Heart left ventricle (tissue), 16 donors: ENCODE measurements around the gene STAC. TPM values are rescaled to one million over a fixed set of nuclear protein-coding genes. Genes with fewer than 3 reads are reported as not detected.
"Not testable (repeated sequence)": the region's sequence is repeated elsewhere in the genome, so short reads cannot be mapped to it uniquely, and the experiment has no call there.

Experiments used
- ATAC-seq, 4 donors: fragments of 200-7000 bp; cut with Tn5 transposase; one replicate each; pipeline ENCODE4 v1.9.1; 2020 to 2022; ENCODE audit warnings: moderate library complexity in 4 of 4, mild to moderate bottlenecking in 3 of 4, moderate number of reproducible peaks in 1 of 4
- DNase-seq, 5 donors: peaks; one replicate each; pipeline ENCODE4 v3.0.0-alpha.2; 2020
- H3K27ac ChIP-seq, 12 donors: fragments of 200-600 bp; sonication (generic) in 4 of 12; one replicate each; pipeline versions ENCODE4 v1.5.0 to v1.8.0; 2016 to 2022; ENCODE audit warnings: mild to moderate bottlenecking in 2 of 12
- H3K27me3 ChIP-seq, 9 donors: fragments of 200-600 bp; sonication (generic) in 2 of 9; one replicate each; pipeline versions ENCODE4 v1.5.1 to v1.8.0; 2016 to 2022; ENCODE audit warnings: mild to moderate bottlenecking in 3 of 9
- H3K36me3 ChIP-seq, 9 donors: fragments of 200-600 bp; sonication (generic) in 2 of 9; one replicate each; pipeline versions ENCODE4 v1.5.0 to v1.8.0; 2018 to 2022; ENCODE audit warnings: mild to moderate bottlenecking in 2 of 9
- H3K4me1 ChIP-seq, 12 donors: fragments of 200-600 bp; sonication (generic) in 4 of 12; one replicate each; pipeline versions ENCODE4 v1.5.0 to v1.8.0; 2016 to 2022; ENCODE audit warnings: mild to moderate bottlenecking in 3 of 12
- H3K4me3 ChIP-seq, 12 donors: fragments of 200-600 bp; sonication (generic) in 4 of 12; one replicate each; pipeline versions ENCODE4 v1.5.0 to v1.8.0; 2017 to 2022; ENCODE audit warnings: mild to moderate bottlenecking in 9 of 12, moderate library complexity in 4 of 12
- H3K9me3 ChIP-seq, 12 donors: fragments of 200-600 bp; sonication (generic) in 4 of 12; one replicate each; pipeline versions ENCODE4 v1.5.0 to v1.8.0; 2016 to 2022; ENCODE audit warnings: mild to moderate bottlenecking in 1 of 12
- CTCF ChIP-seq, 12 donors: fragments of 200-600 bp; sonication (generic) in 4 of 12; IDR thresholded peaks; one replicate each; pipeline versions ENCODE4 v1.5.0 to v1.8.0; 2018 to 2022; ENCODE audit warnings: antibody characterized with exemption in 12 of 12, mild to moderate bottlenecking in 5 of 12
- POLR2A ChIP-seq, 2 donors: fragments of 450-650 bp; IDR thresholded peaks; one replicate each; pipeline ENCODE4 v1.6.1; 2017; ENCODE audit warnings: antibody characterized with exemption in 2 of 2, mild to moderate bottlenecking in 2 of 2, moderate library complexity in 2 of 2
- WGBS, 4 donors: extraction: QIAGEN DNeasy Blood & Tissue Kit in 2 of 4; methylation state at CpG; one replicate each; pipeline versions ENCODE4 v1.1.5 to v1.1.7; 2013 to 2018; 5-methylcytosine and 5-hydroxymethylcytosine counted together
- intact Hi-C, 10 donors: fragments of 100-400 bp; cut with DNase I; formaldehyde crosslinking; loops; one replicate each; pipeline versions ENCODE4 v1.11.1 to v1.14.2; 2022
- polyA plus RNA-seq, 2 donors: library from polyadenylated mRNA; stranded (reverse); fragments of 200-250 nt; gene quantifications; one replicate each; pipeline ENCODE4 v1.2.3, GENCODE V29; 2013
- total RNA-seq, 9 donors: library from RNA; depleted of rRNA in 2 of 9; stranded (reverse); fragments of >200 nt in 2 of 9; fragmentation: NEBNext Ultra II Directional in 3 of 9; extraction: Animal tissue kit (Norgen Biotek cat#: 25700) in 3 of 9; gene quantifications; one replicate each; pipeline versions ENCODE4 v1.1.0 to v1.2.4, GENCODE V29; 2016 to 2023
- donor health status: ischemic (EF 13 %, LVEDD 7.1; RV severe dilation, severe dysfunction).
- donor health status: healthy with polysubstance abuse.
- donor health status: DM: no; HTN: yes; CAD: no.
- donor health status: DM: no; HTN: no; CAD: no.
- donor health status: ischemic (EF 25% LVEDD 6.9; RV normal size, moderate dysfunction).
- donor health status: ischemic (EF 25% LVEDD 5.7; RV mildly dilated, moderate dysfunction).
- donor health status: healthy.
- donor health status: DM: yes; HTN: yes; CAD: no.
- donor health status: ischemic (EF 35%, LVEDD 5.7; RV mildly dilated, moderate dysfunction).
- donor health status: nonischemic (EF 11% LVEDD 7.7; RV severe dilation, severe dysfunction).
- donor health status: DM: yes; HTN: yes; CAD: no.
- donor health status: PGD.
- donor health status: ischemic (EF 29% LVEDD 5.4; RV normal size, mild dysfunction).
- donor health status: nonischemic (EF 23%, LVEDD 6.1; RV moderate dilation, normal function).

STAC gene
- total and polyA plus RNA-seq, 11 donors = 0.11 to 1.3 (median 0.44) TPM; not detected in 1

GRCh38 chr3:36461597-36461996 is 81.3 kb downstream of the STAC start:
- 55 to 97% (median 91%) methylated on average over 1 of the region's 1 CpG for WGBS, 4 donors
- Histone ChIP-seq H3K9me3 (peaks cover 0 to 17% (median 6%) of the 10 kb centered on the region in 12 donors), H3K27ac (no peak overlapping the region), H3K4me1 (no peaks in the 10 kb centered on the region), H3K27me3 (no peaks in the 10 kb centered on the region), H3K36me3 (no peaks in the 10 kb centered on the region), H3K4me3 (no peak overlapping the region)
- intact Hi-C loops = no loop called here
- ATAC-seq = no peak
- TF ChIP-seq CTCF (IDR thresholded peaks at IDR 0.05) (no peak), POLR2A (IDR thresholded peaks at IDR 0.05) (no peak)
- no peak for DNase-seq

GRCh38 chr3:36472045-36472444 is 91.7 kb downstream of the STAC start:
- not testable (repeated sequence) for ATAC-seq

GRCh38 chr3:36475558-36475957 is 95.3 kb downstream of the STAC start:
- ATAC-seq (no peak), DNase-seq (no peak)
- no peaks in the 10 kb centered on the region for H3K27me3 ChIP-seq
- no peak overlapping the region for H3K4me3 ChIP-seq
- no peaks in the 10 kb centered on the region for H3K4me1 ChIP-seq
- TF ChIP-seq CTCF (IDR thresholded peaks at IDR 0.05) (no peak), POLR2A (IDR thresholded peaks at IDR 0.05) (no peak)
- H3K27ac ChIP-seq = no peak overlapping the region
- intact Hi-C loops = no loop called here
- 41 to 75% (median 62%) methylated on average over 2 of the region's 2 CpGs for WGBS, 4 donors
- H3K36me3 ChIP-seq = no peaks in the 10 kb centered on the region
- peaks cover 0 to 18% (median 2%) of the 10 kb centered on the region in 12 donors for H3K9me3 ChIP-seq

More at GRCh38 chr3:36472045-36472444, 91.7 kb downstream of the STAC start:
- H3K27me3 ChIP-seq, H3K4me1 ChIP-seq, H3K36me3 ChIP-seq, H3K27ac ChIP-seq, DNase-seq, intact Hi-C loops, H3K4me3 ChIP-seq: not testable (repeated sequence)
- 85 to 91% (median 89%) methylated on average over 5 to 6 of the region's 6 CpGs for WGBS, 4 donors
- peaks cover 0 to 11% (median 0%) of the 10 kb centered on the region in 12 donors for H3K9me3 ChIP-seq

GRCh38 chr3:36476286-36476942 is 96.1 kb downstream of the STAC start:
- H3K4me1 ChIP-seq = no peaks in the 10 kb centered on the region
- peaks cover 0 to 18% (median 2%) of the 10 kb centered on the region in 12 donors for H3K9me3 ChIP-seq
- no peak for DNase-seq
- WGBS, 4 donors = 59 to 82% (median 74%) methylated on average over 5 to 6 of the region's 6 CpGs
- H3K4me3 ChIP-seq = no peak overlapping the region
- TF ChIP-seq POLR2A (IDR thresholded peaks at IDR 0.05) = no peak
- TF ChIP-seq CTCF (IDR thresholded peaks at IDR 0.05) = no peak
- intact Hi-C loops = no loop called here
- no peak overlapping the region for H3K27ac ChIP-seq
- ATAC-seq = no peak
- H3K36me3 ChIP-seq = no peaks in the 10 kb centered on the region
- no peaks in the 10 kb centered on the region for H3K27me3 ChIP-seq

GRCh38 chr3:36477655-36478054 is 97.4 kb downstream of the STAC start:
- no peaks in the 10 kb centered on the region for H3K36me3 ChIP-seq
- WGBS, 4 donors = 93 to 94% (median 93%) methylated on average over 7 of the region's 7 CpGs
- ATAC-seq = no peak
- no peak overlapping the region for H3K27ac ChIP-seq
- H3K4me1 ChIP-seq = no peaks in the 10 kb centered on the region
- H3K27me3 ChIP-seq = no peaks in the 10 kb centered on the region
- H3K9me3 ChIP-seq = peaks cover 0 to 10% (median 0%) of the 10 kb centered on the region in 12 donors
- no peak overlapping the region for H3K4me3 ChIP-seq
- TF ChIP-seq POLR2A (IDR thresholded peaks at IDR 0.05) (no peak), CTCF (IDR thresholded peaks at IDR 0.05) (no peak)
- intact Hi-C loops = no loop called here
- no peak for DNase-seq
